ENCODE data around the gene RUNX1.

DNA sequence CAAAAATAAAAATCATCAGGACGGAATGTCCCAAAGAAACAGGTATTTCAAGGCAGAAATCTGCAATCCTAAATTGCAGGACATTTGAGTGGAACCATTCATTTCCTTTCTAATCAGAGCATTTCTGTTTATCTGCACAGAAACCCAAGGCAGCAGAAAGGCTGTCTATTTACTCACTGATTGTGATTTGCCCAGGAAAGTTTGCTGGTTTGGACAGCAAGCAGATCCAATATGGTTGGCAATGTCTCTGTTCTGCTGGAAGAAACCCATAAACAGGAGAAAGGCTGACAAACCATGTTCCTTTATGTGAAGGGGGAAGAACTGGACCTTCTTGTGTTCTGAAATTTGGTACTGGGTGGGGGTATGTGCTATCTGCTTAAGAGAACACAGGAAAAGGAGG lies 260.2 kb downstream of the RUNX1 start:
- TF ChIP-seq SMAD1 (CRISPR knock-in tag; IDR thresholded peaks at IDR 0.05; ENCODE audit: borderline replicate concordance, low read depth) (no peak), SPEN (CRISPR knock-in tag; IDR thresholded peaks at IDR 0.05; ENCODE audit: low read depth) (no peak), SIX1 (CRISPR knock-in tag; IDR thresholded peaks at IDR 0.05; ENCODE audit: borderline replicate concordance) (no peak), GABPB1 (CRISPR knock-in tag; IDR thresholded peaks at IDR 0.05) (no peak)

Data from HepG2 (cell line).